GM18870 (cell line): ENCODE results near the gene PAPSS1.

ENCODE experiments used
- ATAC-seq: cut with Tn5 transposase; IDR thresholded peaks from one replicate; pipeline ENCODE4 v1.9.1; 2021; ENCODE audit warnings: moderate library complexity; ENCODE audit not compliant: unreplicated experiment

Gene PAPSS1

DNA sequence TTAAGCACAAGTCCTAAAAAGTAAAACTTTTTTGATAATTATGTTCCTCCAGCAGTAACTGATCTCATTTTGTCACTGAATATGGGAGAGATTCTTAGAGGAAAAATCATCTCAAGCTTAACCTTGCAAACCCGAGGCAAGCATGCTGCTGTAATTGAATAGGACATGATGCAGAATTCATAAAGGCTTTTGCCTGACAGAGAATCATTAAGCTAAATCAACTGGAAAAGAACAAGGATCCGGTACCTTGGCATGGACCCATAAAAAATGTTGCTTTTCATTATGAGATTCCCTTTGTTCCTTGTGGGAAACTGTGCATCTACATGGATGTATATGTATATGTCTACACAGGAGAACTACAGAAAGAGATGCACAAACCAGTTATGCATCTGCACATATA is 149.1 kb downstream of the PAPSS1 start:
- ATAC-seq = no peak

DNA sequence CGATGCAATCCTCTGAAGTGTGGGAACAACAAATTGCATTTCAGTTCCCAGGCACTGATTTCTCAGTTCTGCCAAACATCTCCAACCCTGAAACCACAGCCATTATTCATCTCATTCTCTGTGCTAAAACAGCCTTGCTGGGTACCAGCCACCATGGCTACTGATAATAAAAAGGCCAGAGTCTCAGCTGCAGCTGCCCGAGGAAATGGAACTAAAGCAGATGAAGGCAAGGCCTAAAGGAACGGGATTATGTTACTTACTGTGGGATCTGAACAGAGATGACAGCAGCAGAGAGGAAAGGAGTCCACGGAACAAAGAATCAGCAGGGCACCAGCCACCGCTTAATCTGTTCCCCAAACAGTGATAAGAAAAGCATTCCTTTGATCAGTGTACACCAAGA is 155.7 kb downstream of the PAPSS1 start:
- ATAC-seq = no peak
